ENCODE results near the gene DPP6. TPM values are rescaled to one million over a fixed set of nuclear protein-coding genes. Genes with fewer than 3 reads are reported as not detected.

The DPP6 gene
- total and polyA plus RNA-seq, 2 of the 8 experiments (the other 6 are each of a cell fraction or from before 2014, with no cell fraction given): 4.7 to 6.8 TPM

- no peak overlapping the region for H3K56ac ChIP-seq (replicated peaks; ENCODE audit: insufficient read length, low read depth, low read length)
- no peak overlapping the region for H4K5ac ChIP-seq (ENCODE audit: insufficient read length, low read depth, low read length)
- no peak overlapping the region; the same call in 1 of the 2 replicates for H2BK15ac ChIP-seq (ENCODE audit: low read length)
- FAIRE-seq (no peak), DNase-seq (ENCODE audit: low read depth in 1 of 2, low spot score in 2 of 2) (peak in 1 of 2 experiments; percentile 40)
- no peaks in the 10 kb centered on the region for H3K36me3 ChIP-seq (ENCODE audit: control insufficient read depth in 2 of 4, insufficient read depth in 4 of 4, low read length in 3 of 4)
- no peak overlapping the region for H2BK120ac ChIP-seq (replicated peaks; ENCODE audit: low read depth, low read length)
- H3K14ac ChIP-seq (ENCODE audit: insufficient read length): no peak overlapping the region
- H4K91ac ChIP-seq (replicated peaks; ENCODE audit: insufficient read length, low read length): no peak overlapping the region
- H2AK5ac ChIP-seq (ENCODE audit: low read depth, low read length): peak overlapping the region; percentile 26; the same call in 1 of the 2 replicates
- H3K79me2 ChIP-seq (ENCODE audit: control insufficient read depth in 1 of 2, insufficient read depth in 2 of 2, low read length in 2 of 2): no peaks in the 10 kb centered on the region
- no peaks in the 10 kb centered on the region for H3K23me2 ChIP-seq (ENCODE audit: low read depth, low read length)
- no peaks in the 10 kb centered on the region for H3K27me3 ChIP-seq (replicated peaks in 1 of 4; ENCODE audit: control insufficient read depth in 3 of 4, extremely low read depth in 1 of 4, insufficient read depth in 3 of 4, low read length in 3 of 4)
- peaks cover 3 to 10% (median 7%) of the 10 kb centered on the region in 4 experiments; a peak in 6 of 7 replicates for H3K4me1 ChIP-seq (replicated peaks in 1 of 4; ENCODE audit: control insufficient read depth in 3 of 4, insufficient read depth in 4 of 4, low read length in 3 of 4)
- 85% methylated on average over 7 of the region's 8 CpGs; no CpG with 5 or more reads in 1 of the 2 experiments for WGBS, 2 experiments (ENCODE audit: extremely low coverage in 1 of 2, insufficient coverage in 1 of 2, insufficient read length in 1 of 2, insufficient replicate concordance in 2 of 2, low coverage in 1 of 2, low lambda C conversion rate in 2 of 2, missing lambda C conversion rate in 1 of 2)
- no peak overlapping the region for H3K9ac ChIP-seq (replicated peaks in 1 of 4; ENCODE audit: extremely low read depth in 1 of 4, low read depth in 3 of 4, low read length in 3 of 4)
- H2BK12ac ChIP-seq (ENCODE audit: low read depth, low read length): peak overlapping the region; percentile 40; the same call in 1 of the 2 replicates
- ChIA-PET CTCF (ENCODE audit: partially characterized antibody) (no interaction called here), POLR2A (ENCODE audit: partially characterized antibody) (interaction anchor here (1.6 kb wide), 1 partner anchor 18 kb away, joined by 4 read pairs; no protein-coding TSS in a partner anchor)
- H2BK20ac ChIP-seq (ENCODE audit: low read length): no peak overlapping the region
- H3K79me1 ChIP-seq (ENCODE audit: low read depth, low read length): no peaks in the 10 kb centered on the region
- H3K18ac ChIP-seq (ENCODE audit: extremely low read depth, low read length): no peak overlapping the region
- H3K4me3 ChIP-seq (ENCODE audit: extremely low read depth in 1 of 4, insufficient read depth in 2 of 4, low read depth in 3 of 4, low read length in 4 of 4): no peak overlapping the region
- no peak overlapping the region for H2BK5ac ChIP-seq (ENCODE audit: low read depth, low read length)
- H3K23ac ChIP-seq (ENCODE audit: insufficient read length): no peak overlapping the region
- no peak overlapping the region for H2AFZ ChIP-seq (ENCODE audit: low read length)
- H3K4me2 ChIP-seq (ENCODE audit: insufficient read depth in 1 of 2, low read depth in 2 of 2, low read length in 2 of 2): no peak overlapping the region
- H3K27ac ChIP-seq (ENCODE audit: low read depth, low read length): no peak overlapping the region
- H4K8ac ChIP-seq (ENCODE audit: extremely low read depth, insufficient read depth, low read length): no peak overlapping the region; the same call in 1 of the 2 replicates
- H3K9me3 ChIP-seq (ENCODE audit: insufficient read depth in 2 of 2, low read depth in 1 of 2, low read length in 1 of 2): no peaks in the 10 kb centered on the region
- H3K4ac ChIP-seq (replicated peaks; ENCODE audit: insufficient read length, low read depth, low read length): no peak overlapping the region
- no peaks in the 10 kb centered on the region for H4K20me1 ChIP-seq (replicated peaks in 1 of 2; ENCODE audit: control insufficient read depth in 1 of 2, insufficient read depth in 2 of 2, low read length in 2 of 2)
- TF ChIP-seq POLR2AphosphoS5 (IDR thresholded peaks at IDR 0.05; ENCODE audit: low read depth, low read length) (no peak), ATF2 (IDR thresholded peaks at IDR 0.05; ENCODE audit: low read length) (no peak), ATF3 (IDR thresholded peaks at IDR 0.05; ENCODE audit: insufficient read depth, low read depth, low read length) (no peak), CBX5 (IDR thresholded peaks at IDR 0.05; ENCODE audit: low read depth, low read length) (no peak), SP2 (IDR thresholded peaks at IDR 0.05; ENCODE audit: low read length) (no peak), RXRA (IDR thresholded peaks at IDR 0.05; ENCODE audit: insufficient read depth, low read depth, low read length) (no peak), CTCF (IDR thresholded peaks at IDR 0.05; ENCODE audit: control extremely low read depth in 1 of 3, insufficient read depth in 1 of 3, low read depth in 1 of 3, low read length in 3 of 3) (no peak), TBP (IDR thresholded peaks at IDR 0.05; ENCODE audit: low read depth, low read length) (no peak), SIN3A (conservative IDR thresholded peaks at IDR 0.05 in 1 of 2, IDR thresholded peaks at IDR 0.05 in 1 of 2; ENCODE audit: low read depth in 1 of 2, low read length in 2 of 2) (no peak)
Measured at GRCh38 chr7:154371424-154371823, 319.2 kb downstream of the DPP6 start.
